HFF-Myc (cell line): ENCODE results near the gene SHC1.

ENCODE experiments used
- DNase-seq: peaks from one replicate; pipeline ENCODE4 v3.0.0-alpha.2; 2011; ENCODE audit warnings: low read depth; ENCODE audit errors: extremely low read depth
- H3K4me3 ChIP-seq: replicated peaks from 2 replicates; pipeline ENCODE4 v1.5.1; 2011; ENCODE audit warnings: low read depth, mild to moderate bottlenecking, control low read depth, low read length
- TF ChIP-seq, protein P1 (sequence below): IDR thresholded peaks from 2 replicates; pipeline ENCODE4 v1.5.1; 2012; ENCODE audit warnings: mild to moderate bottlenecking, low read depth, low read length, control low read depth; ENCODE audit errors: missing control alignments

The SHC1 gene

DNA sequence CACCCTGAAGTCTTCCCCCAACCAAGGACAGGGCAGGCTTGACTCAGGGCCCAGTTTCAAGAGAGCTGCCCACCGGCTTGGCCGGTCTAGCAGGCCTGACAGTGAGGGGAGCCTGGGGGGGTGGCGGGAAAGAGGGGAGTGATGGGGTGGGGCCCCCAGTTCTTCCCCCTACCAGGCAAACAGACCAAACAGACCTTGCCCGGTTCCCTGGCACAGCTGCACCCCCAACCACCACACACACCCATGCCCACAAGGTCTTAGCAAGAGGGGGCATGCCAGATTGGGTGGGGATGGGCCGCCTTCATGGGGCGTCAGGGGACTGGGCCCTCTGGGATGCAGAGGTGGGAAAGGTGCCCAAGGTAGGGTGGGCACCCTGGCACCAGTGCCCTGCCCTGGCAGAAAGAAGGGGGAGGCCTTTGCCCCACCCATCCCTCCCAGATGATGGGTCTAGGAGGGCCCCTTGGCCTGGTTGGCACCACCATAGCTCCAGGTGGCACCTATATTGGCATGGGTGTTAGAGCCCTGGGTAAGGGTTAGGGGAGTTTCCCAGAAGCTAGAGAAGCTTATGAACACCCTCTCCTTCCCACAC lies 41.0 kb upstream of the SHC1 start:
- no peak overlapping the region for H3K4me3 ChIP-seq
- DNase-seq, result no peak
- TF ChIP-seq, protein P1, sequence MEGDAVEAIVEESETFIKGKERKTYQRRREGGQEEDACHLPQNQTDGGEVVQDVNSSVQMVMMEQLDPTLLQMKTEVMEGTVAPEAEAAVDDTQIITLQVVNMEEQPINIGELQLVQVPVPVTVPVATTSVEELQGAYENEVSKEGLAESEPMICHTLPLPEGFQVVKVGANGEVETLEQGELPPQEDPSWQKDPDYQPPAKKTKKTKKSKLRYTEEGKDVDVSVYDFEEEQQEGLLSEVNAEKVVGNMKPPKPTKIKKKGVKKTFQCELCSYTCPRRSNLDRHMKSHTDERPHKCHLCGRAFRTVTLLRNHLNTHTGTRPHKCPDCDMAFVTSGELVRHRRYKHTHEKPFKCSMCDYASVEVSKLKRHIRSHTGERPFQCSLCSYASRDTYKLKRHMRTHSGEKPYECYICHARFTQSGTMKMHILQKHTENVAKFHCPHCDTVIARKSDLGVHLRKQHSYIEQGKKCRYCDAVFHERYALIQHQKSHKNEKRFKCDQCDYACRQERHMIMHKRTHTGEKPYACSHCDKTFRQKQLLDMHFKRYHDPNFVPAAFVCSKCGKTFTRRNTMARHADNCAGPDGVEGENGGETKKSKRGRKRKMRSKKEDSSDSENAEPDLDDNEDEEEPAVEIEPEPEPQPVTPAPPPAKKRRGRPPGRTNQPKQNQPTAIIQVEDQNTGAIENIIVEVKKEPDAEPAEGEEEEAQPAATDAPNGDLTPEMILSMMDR, result no peak

DNA sequence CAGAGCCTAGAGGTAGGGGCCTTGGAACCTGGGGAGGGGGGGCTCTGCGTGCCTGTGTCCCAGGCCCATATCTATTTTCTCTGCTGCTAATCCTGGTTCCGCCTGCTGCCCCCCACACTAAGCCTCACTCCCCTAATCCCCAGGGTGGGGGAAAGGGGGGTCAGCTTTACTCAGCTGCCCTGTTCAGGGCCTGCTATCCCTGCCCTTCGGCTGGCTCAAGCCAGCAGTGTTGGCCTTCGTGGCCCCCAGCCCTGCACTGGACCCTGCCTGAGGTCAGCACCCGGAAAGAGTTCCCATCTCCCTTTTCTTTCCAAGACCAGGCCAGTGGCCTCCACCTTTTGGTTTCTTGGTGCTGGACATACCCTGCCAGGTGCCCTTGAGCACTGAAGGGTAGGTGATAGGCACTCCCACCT lies 40.5 kb upstream of the SHC1 start:
- DNase-seq, result no peak
- TF ChIP-seq, protein P1, result no peak
- H3K4me3 ChIP-seq, result no peak overlapping the region

DNA sequence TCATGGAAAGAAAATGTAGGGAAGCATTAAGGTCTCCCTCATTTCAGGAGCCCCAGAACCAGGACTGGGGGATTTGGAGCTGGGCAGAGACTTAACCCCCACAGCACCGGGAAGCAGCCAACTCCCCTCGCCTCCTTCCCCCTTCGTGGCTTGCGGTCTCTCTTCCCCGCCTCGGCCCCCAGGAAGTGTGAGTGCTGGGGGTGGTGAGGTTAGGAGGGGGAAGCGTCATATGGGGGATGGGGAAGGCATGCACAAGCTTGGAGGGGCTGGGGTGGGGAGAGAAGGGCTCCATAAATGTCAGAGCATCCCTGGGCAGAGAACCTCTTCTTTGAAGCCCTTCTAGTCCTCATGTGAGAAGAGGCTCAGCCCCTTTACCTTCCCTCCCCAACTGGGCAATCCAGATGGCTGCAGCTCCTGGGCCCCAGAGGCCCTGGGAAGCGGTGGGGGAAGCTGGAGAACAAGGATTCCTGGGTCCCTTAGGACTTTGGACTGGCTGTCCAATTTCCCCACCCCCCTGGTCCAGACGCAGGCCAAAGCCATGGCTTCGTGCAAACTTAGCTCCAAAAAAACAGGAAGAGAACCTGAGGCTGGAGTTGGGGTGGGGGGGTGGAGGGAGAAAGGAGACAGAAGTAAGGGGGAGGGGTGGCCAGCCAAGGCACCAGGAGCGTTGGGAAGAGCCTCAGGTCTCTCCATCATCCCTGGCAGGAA lies 39.8 kb upstream of the SHC1 start:
- DNase-seq, result no peak
- TF ChIP-seq, protein P1, result no peak

DNA sequence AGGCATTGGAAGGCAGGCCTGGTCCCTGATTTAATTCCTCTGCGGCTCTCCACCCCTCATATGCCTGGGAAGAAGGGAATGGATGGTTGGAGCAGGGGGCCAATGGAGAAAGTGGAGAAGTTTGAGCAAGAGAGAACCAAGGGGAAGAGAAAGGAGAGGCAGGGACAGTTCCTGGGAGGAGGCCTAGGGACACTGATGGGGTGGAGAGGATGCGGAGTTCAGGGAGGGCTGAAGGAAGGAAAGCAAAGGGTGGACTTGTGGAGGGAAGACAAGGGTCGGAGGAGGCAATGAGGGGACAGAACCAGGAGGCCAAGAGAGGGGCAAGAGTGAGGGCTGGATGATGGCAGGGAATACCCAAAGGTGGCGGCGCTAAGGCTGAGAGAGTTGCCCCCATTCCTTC lies 39.2 kb upstream of the SHC1 start:
- TF ChIP-seq, protein P1, result no peak
- no peak overlapping the region for H3K4me3 ChIP-seq
- no peak for DNase-seq

More for the DNA sequence above, 39.8 kb upstream of the SHC1 start:
- no peak overlapping the region for H3K4me3 ChIP-seq

DNA sequence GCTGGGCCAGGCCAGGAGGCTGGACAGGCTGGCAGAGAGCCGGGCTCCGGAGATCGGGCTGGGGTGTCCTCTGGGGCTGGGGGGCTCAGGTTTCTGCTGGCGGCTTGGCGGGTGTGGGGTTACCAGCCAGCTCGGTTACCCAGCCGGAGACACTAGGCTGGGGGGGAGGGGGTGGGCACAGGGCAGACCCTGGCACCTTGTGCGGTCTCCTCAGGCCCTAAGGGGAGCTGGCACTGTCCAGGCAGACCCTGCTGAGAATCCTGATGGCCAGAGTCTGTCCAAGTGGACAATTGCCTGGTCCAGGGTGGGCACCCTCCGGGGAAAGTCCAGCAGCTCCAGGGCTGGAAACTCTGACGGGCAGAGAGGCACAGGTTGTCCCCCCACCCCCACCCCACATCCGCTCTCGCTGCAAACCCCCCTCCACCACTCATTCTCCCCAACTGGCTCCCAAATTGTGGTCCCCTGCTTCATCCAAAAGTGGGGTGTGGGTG lies 38.7 kb upstream of the SHC1 start:
- H3K4me3 ChIP-seq, result no peak overlapping the region
- TF ChIP-seq, protein P1, result no peak

DNA sequence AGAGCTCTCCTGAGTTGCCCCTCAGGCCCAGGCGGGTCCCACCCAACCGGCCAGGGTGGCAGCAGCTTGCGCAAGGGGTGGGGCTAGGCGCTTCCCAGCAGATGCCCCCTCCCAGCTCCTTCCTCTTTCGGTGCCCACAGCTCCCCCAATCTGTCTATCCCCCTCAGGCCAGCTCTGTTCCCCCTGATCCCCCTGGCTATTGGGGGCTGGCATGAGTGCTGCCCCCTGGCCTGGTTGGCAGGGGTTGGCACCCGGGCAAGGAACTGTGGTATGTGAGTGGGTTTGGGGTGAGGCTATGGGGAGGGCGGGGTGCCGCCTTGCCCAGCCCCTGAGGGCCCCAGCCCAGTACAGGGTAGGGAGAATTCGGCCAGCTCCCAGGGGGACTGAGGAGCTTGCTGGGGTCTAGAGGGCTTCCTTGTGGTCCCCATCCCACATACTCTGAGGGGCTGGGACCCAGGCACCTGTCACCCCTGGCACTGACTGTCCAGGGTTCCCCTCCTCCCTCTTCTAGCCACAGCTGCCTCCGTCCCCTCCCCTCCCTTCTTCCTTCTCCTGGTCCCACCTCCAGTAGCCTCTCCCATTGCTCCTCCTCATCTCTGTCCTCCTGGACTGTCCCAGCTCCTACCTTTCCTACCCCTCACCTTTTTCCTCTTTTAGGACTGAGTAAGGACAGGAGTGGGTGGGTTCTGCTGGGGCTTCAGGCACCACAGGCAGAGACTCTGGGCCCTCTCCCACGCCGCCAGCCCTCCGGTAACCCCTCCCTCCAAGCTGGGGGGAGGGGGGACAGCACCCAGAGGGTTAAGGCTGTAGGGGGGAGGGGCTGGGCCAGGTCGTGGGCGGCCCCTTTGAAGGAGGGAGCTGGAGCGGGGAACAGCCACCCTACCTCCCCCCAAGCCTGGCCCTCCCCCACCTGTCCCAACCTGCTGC lies 37.7 kb upstream of the SHC1 start:
- no peak overlapping the region for H3K4me3 ChIP-seq
- no peak for DNase-seq
- TF ChIP-seq, protein P1, result no peak

More for the DNA sequence above, 38.7 kb upstream of the SHC1 start:
- DNase-seq, result no peak
